ENCODE results near the gene IPO4. TPM values are rescaled to one million over a fixed set of nuclear protein-coding genes. Genes with fewer than 3 reads are reported as not detected.
"Not testable (repeated sequence)": the region's sequence is repeated elsewhere in the genome, so short reads cannot be mapped to it uniquely, and the experiment has no call there.

The IPO4 gene
- total RNA-seq, 1 donor from 2014 or later, result 50.2 TPM

- intact Hi-C loops (cut with micrococcal nuclease), result loop anchor here (1.0 kb wide), 5 partner anchors 16 to 117 kb away; partner anchors contain the start of genes DHRS1, GMPR2, NEDD8 and NOP9
These were observed 27.7 kb upstream of the IPO4 start for GRCh38 chr14:24216345-24216699.

- intact Hi-C loops (cut with micrococcal nuclease), result loop anchor here (1.0 kb wide), 5 partner anchors 17 to 118 kb away; partner anchors contain the start of genes DHRS1, GMPR2, NEDD8 and NOP9
These were observed 27.1 kb upstream of the IPO4 start, which contains the start of gene MDP1 for GRCh38 chr14:24215495-24216344. Gene MDP1 (minus strand): TSS chr14:24216066. CDS start chr14:24215955, 111 bp downstream.

- intact Hi-C loops (cut with micrococcal nuclease), result loop anchor here (1.0 kb wide), 7 partner anchors 19 to 228 kb away; partner anchors contain the start of genes DCAF11, IPO4, IRF9 and LTB4R
These were observed 25.4 kb upstream of the IPO4 start for GRCh38 chr14:24213866-24214662.

- intact Hi-C loops (cut with micrococcal nuclease), result loop anchor here (1.0 kb wide), 7 partner anchors 18 to 229 kb away; partner anchors contain the start of genes DCAF11, IPO4, IRF9 and LTB4R
These were observed 24.6 kb upstream of the IPO4 start, which contains the start of gene CHMP4A for GRCh38 chr14:24212924-24213865. Gene CHMP4A (minus strand): TSS chr14:24213488. CDS start chr14:24213439, 49 bp downstream.

- intact Hi-C loops (cut with micrococcal nuclease), result no loop called here
These were observed 22.7 kb upstream of the IPO4 start for GRCh38 chr14:24211311-24211710.

GRCh38 chr14:24207625-24208024 is 19.0 kb upstream of the IPO4 start:
- intact Hi-C loops (cut with micrococcal nuclease), result no loop called here

GRCh38 chr14:24207104-24207551 is 18.5 kb upstream of the IPO4 start:
- intact Hi-C loops (cut with micrococcal nuclease), result no loop called here

- intact Hi-C loops (cut with micrococcal nuclease), result no loop called here
These were observed 17.9 kb upstream of the IPO4 start for GRCh38 chr14:24206260-24207103.

GRCh38 chr14:24204163-24205146 is 15.8 kb upstream of the IPO4 start:
- intact Hi-C loops (cut with micrococcal nuclease), result no loop called here

- intact Hi-C loops (cut with micrococcal nuclease), result not testable (repeated sequence)
These were observed 14.8 kb upstream of the IPO4 start for GRCh38 chr14:24203249-24203886.

- intact Hi-C loops (cut with micrococcal nuclease), result not testable (repeated sequence)
These were observed 13.9 kb upstream of the IPO4 start for GRCh38 chr14:24202538-24202937.

- intact Hi-C loops (cut with micrococcal nuclease), result loop anchor here (5.0 kb wide), 1 partner anchor 243 kb away; the partner anchor contains the start of gene SDR39U1
These were observed 10.4 kb upstream of the IPO4 start for GRCh38 chr14:24198814-24199524.

- intact Hi-C loops (cut with micrococcal nuclease), result loop anchor here (5.0 kb wide), 1 partner anchor 245 kb away; the partner anchor contains the start of gene SDR39U1
These were observed 8.4 kb upstream of the IPO4 start for GRCh38 chr14:24197056-24197450.

GRCh38 chr14:24196071-24197055 is 7.7 kb upstream of the IPO4 start:
- intact Hi-C loops (cut with micrococcal nuclease), result loop anchor here (5.0 kb wide), 1 partner anchor 246 kb away; the partner anchor contains the start of gene SDR39U1

GRCh38 chr14:24195186-24196070 is 6.8 kb upstream of the IPO4 start, which contains the start of gene TM9SF1:
Gene TM9SF1 (minus strand): TSS chr14:24195441. CDS start chr14:24195019, 422 bp downstream.
- intact Hi-C loops (cut with micrococcal nuclease), result loop anchor here (1.0 to 5.0 kb wide), 3 partner anchors 18 to 247 kb away; partner anchors contain the start of genes CHMP4A, RABGGTA and SDR39U1

All from T-helper 2 cell treated with Interferon-gamma antibody and Interleukin-4, amounts not matched to agents 100 ng/mL and 5 ng/mL, for 36 hours (primary cell).